KBM-7 (cell line): ENCODE measurements around the gene ELL2.
"Not testable (repeated sequence)": the region's sequence is repeated elsewhere in the genome, so short reads cannot be mapped to it uniquely, and the experiment has no call there.

ENCODE experiments used
- DNase-seq: peaks from one replicate; pipeline ENCODE4 v3.0.0-alpha.2; 2015
- in situ Hi-C: fragments of 300-500 bp; cut with MboI; formaldehyde crosslinking; loops from 2 replicates; pipeline ENCODE4 v1.14.3; 2020; ENCODE audit warnings: low sequenced_read_pairs, low pct_unique_long_range_greater_than_20kb, mixed read lengths

ELL2 gene

GRCh38 chr5:95870105-95870672 lies 91.5 kb downstream of the ELL2 start:
- in situ Hi-C loops: no loop called here
- DNase-seq: no peak

- in situ Hi-C loops: not testable (repeated sequence)
- DNase-seq: peak; percentile 68
Observed at GRCh38 chr5:95869173-95869855, 92.3 kb downstream of the ELL2 start.

GRCh38 chr5:95868136-95868535 lies 93.5 kb downstream of the ELL2 start:
- no peak for DNase-seq
- in situ Hi-C loops: no loop called here

GRCh38 chr5:95866435-95867040 lies 95.1 kb downstream of the ELL2 start:
- DNase-seq: no peak
- in situ Hi-C loops: no loop called here

GRCh38 chr5:95864944-95865504 lies 96.6 kb downstream of the ELL2 start:
- in situ Hi-C loops: no loop called here
- DNase-seq: no peak

- no peak for DNase-seq
- in situ Hi-C loops: no loop called here
Observed at GRCh38 chr5:95864456-95864855, 97.2 kb downstream of the ELL2 start.

GRCh38 chr5:95863383-95863757 lies 98.3 kb downstream of the ELL2 start:
- DNase-seq: peak; percentile 43
- in situ Hi-C loops: no loop called here

- in situ Hi-C loops: no loop called here
- DNase-seq: peak; percentile 55
Observed at GRCh38 chr5:95862671-95863382, 98.8 kb downstream of the ELL2 start.

GRCh38 chr5:95861864-95862561 lies 99.6 kb downstream of the ELL2 start:
- no peak for DNase-seq
- in situ Hi-C loops: no loop called here

- peak; percentile 82 for DNase-seq
- in situ Hi-C loops: no loop called here
Observed at GRCh38 chr5:95861221-95861863, 100.3 kb downstream of the ELL2 start.

- DNase-seq: no peak
- in situ Hi-C loops: loop anchor here (10.0 kb wide), 1 partner anchor 475 kb away; no protein-coding TSS in a partner anchor
Observed at GRCh38 chr5:95859661-95860060, 102.0 kb downstream of the ELL2 start.

- in situ Hi-C loops: loop anchor here (10.0 kb wide), 1 partner anchor 476 kb away; no protein-coding TSS in a partner anchor
- peak; percentile 90 for DNase-seq
Observed at GRCh38 chr5:95858661-95859595, 102.7 kb downstream of the ELL2 start.

- in situ Hi-C loops: loop anchor here (10.0 kb wide), 1 partner anchor 477 kb away; no protein-coding TSS in a partner anchor
Observed at GRCh38 chr5:95858023-95858461, 103.6 kb downstream of the ELL2 start.

GRCh38 chr5:95857185-95857945 lies 104.3 kb downstream of the ELL2 start:
- in situ Hi-C loops: loop anchor here (10.0 kb wide), 1 partner anchor 477 kb away; no protein-coding TSS in a partner anchor
- no peak for DNase-seq

More at GRCh38 chr5:95858023-95858461, 103.6 kb downstream of the ELL2 start:
- DNase-seq: no peak

- DNase-seq: no peak
- in situ Hi-C loops: loop anchor here (10.0 kb wide), 1 partner anchor 478 kb away; no protein-coding TSS in a partner anchor
Observed at GRCh38 chr5:95856501-95856981, 105.1 kb downstream of the ELL2 start.

- no peak for DNase-seq
- in situ Hi-C loops: loop anchor here (10.0 kb wide), 1 partner anchor 481 kb away; no protein-coding TSS in a partner anchor
Observed at GRCh38 chr5:95853490-95853889, 108.2 kb downstream of the ELL2 start.
